HG02571 (cell line): ENCODE measurements around the gene C3orf52.
A peak's percentile ranks its signal among the peaks of the same experiment; 100 is the strongest.

Experiments
- ATAC-seq: cut with Tn5 transposase; IDR thresholded peaks from one replicate; pipeline ENCODE4 v1.9.1; 2021; ENCODE audit warnings: mild to moderate bottlenecking, moderate library complexity; ENCODE audit not compliant: unreplicated experiment

The C3orf52 gene

GRCh38 chr3:112085735-112086075 is 484 bp upstream of the C3orf52 start:
- no peak for ATAC-seq

DNA sequence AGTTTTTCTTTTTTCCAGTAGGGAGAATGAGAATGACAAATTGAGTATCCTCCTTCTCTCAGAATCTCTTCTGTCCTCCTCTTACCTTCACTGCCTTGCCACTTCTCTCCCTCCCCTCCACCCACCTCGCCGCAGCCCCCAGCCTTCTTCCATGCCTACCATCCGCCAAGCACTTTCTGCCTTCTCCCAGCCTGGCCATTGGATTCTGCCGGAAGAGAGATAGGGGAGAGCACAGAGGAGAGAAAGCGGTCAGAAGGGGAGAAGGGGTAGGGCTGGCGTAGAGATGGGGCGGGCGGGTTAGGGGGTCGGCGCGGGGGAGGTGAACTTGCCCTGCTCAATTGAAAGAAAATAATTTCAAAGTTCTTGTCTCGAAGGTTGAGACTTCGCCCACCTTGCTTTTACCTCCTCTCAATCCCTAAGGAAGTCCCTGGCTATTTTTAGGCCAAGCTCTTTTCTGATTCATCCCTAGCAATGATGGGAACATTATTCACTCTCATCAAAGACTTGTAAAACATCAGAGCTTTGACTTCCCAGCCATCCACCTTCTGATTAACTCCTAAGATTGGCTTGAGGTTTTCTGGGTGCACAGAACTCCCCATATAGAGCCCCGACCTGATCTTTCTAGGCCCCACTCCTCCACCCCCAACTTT is 811 bp downstream of the C3orf52 start:
- no peak for ATAC-seq

- ATAC-seq = no peak
These were observed 1.6 kb downstream of the C3orf52 start for GRCh38 chr3:112087746-112088145.

- ATAC-seq = no peak
These were observed 2.8 kb downstream of the C3orf52 start for GRCh38 chr3:112088944-112089343.

- ATAC-seq = no peak
These were observed 4.0 kb downstream of the C3orf52 start for GRCh38 chr3:112089956-112090886.

DNA sequence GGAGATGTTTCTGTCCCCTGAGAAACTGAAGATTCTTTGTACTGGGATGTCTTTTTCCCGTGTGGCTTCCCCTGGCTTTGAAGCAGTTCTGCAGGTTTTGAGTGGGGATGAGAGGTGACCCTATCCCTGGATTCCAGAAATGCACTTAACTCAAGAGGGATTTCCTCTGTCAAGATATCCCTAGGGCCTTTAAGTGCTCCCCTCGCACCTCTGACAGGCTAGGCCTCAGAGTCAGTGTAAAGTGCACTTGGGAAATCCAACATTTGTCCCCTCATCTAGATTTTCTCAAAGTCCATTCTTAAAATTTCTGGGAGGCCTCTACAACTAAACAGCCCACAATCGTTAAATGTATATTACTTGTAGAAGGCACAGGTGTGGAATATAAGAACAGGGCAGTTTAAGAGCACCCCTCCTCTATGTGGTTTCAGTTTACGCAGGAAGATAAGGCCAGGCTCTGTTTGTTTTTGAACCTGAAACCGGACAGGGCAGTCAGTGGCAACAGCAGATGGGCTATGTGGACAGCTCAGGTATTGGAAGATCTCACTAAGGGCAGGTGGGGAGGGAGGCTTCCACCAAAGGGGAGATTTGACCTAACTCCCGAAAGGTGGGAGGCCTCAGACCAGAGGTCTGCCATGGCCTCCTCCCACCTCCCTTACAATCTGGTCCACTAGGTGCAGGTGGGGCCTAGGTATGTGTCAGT is 4.8 kb downstream of the C3orf52 start:
- ATAC-seq = no peak

DNA sequence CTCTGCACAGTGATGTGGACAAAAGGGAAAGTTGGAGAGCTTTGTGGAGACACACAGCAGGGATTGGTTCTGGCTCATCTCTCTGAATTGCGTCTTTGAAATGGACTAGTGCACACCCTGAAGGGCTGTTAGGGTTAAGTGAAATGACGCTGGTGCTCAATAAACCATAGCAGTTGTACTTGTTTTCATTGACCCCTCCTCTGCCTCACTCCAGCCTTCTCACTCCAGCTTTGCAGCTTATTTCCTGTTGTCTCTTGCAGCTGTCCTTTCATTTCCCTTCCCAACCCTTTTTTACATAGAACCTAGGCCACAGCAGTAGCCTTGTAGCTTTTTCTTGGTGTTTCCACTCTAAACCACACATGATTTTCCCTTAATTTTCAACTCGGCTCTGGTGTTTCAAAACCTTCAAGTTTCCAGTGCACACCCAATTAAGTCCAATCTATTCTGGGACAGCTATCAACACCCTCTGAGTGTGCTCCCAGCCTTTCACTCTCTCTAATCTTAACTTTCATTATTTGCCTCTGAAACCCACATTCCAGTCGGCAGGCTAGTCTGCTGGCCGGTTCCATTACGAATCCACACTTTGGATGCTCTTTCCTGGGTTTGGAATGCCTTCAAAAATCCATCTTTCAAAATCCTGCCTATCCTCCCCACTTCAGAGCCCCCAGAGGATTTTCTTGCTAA is 6.4 kb downstream of the C3orf52 start:
- no peak for ATAC-seq

DNA sequence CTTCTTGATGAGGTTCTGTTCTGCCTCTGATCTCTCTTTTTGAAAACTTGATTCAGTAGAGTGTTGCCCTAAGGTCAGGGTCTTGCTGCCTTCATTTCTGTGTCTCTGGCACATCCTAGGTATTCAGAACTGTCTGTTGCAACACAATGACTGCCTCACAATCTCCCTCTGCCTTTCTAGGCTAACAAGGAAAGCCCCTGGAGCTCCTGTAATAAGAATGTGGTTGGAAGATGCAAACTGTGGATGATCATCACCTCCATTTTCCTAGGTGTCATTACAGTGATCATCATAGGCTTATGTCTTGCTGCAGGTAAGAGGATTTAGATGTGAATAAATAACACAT is 7.0 kb downstream of the C3orf52 start:
- no peak for ATAC-seq

- ATAC-seq = no peak
These were observed 9.5 kb downstream of the C3orf52 start for GRCh38 chr3:112095731-112096130.

GRCh38 chr3:112096176-112096575 is 10.0 kb downstream of the C3orf52 start:
- no peak for ATAC-seq

GRCh38 chr3:112097378-112097777 is 11.2 kb downstream of the C3orf52 start:
- no peak for ATAC-seq

DNA sequence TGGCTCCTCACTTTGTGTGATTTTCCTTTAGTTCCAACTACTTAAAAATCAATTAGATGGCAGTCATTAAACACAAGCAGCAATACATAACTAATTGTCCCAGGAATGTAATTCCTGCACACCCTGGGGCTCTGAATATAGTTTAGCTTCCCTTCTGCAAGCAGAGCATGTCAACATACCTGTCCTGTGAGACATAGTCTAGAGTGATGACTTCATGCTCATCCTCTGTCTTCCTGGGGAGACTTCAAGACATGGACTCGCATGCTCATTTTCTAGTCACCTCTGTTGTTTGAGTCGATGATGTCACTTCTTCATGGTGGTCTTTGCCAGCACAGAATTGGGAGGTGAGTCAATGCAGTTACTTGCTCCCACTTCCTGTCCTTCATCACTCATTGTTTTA is 15.7 kb downstream of the C3orf52 start:
- no peak for ATAC-seq

DNA sequence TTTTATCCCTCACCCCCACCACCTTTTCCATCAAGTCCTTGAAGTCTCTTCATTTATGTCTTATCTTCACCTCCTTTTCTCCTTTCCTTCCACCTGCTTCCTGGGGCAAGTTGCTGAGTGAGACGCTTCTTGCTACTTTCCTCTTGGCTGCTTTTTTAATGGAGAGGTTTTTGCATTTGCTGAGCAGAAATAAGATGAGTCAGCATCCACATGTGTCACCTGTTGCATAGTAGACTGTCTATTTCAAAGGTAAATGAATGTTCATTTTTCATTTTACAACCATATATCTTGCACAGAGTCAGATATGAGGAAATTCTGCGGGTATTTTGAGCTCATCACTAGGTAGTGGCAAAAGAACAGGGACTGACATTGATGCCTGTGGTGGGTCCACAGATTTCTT is 18.6 kb downstream of the C3orf52 start:
- no peak for ATAC-seq

GRCh38 chr3:112109322-112109721 is 23.1 kb downstream of the C3orf52 start:
- no peak for ATAC-seq

- ATAC-seq = peak; percentile 49
These were observed 25.7 kb downstream of the C3orf52 start for GRCh38 chr3:112111785-112112402.

DNA sequence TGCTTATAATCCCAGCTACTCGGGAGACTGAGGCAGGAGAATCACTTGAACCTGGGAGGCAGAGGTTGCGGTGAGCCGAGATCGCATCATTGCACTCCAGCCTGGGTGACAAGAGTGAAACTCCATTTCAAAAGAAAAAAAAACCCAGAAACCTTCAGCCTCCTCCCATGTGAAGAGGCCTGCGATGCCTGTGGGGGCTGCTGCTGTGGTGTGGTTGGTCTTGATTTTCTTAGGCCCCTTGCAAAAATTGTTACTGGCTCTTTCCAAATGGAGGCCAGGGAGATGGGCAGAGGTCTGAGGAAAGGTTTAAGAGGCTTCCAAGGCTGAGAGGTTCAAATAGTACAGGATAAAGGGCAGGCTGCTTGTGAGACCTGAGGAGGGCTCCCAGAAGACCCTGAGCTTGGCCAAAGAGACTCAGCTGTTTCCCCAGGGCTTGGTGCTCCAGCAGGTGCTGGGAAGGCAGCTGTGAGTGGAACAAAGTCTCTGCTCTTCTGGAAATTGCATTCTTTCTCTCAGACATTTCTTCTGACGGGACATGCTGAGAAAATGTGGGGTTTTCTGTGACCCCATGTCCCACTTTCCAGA is 28.5 kb downstream of the C3orf52 start:
- ATAC-seq = peak; percentile 0

DNA sequence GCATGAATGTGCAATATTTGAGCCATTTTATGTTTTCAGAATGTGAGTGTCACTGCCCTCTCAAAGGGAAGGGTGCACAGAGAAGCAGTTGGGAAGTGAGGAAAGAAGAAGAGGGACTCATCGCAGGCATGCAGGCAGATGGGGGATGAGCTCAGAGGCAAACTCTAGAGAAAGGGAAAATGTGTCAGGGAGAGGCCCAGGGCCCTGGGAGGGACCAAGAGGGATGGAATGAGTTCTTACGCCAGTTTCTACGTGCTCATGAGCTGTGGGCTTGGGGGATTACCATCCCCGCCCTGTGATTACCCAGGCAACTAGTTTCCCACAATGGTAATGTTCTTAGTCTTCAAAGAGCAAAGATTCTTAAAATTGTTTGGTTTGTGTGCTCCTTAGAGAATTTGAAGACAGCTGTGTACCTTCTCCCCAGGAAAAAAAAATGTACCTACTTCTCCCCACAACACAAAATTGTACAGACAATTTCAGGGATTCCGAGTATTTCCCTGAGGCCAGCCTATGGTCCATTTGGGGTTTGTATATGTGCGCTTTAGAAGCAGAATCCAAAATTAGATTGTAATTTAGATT is 29.1 kb downstream of the C3orf52 start:
- ATAC-seq = peak; percentile 36

- no peak for ATAC-seq
These were observed 29.7 kb downstream of the C3orf52 start for GRCh38 chr3:112115806-112116383.

GRCh38 chr3:112116748-112117186 is 30.6 kb downstream of the C3orf52 start:
- ATAC-seq = no peak

DNA sequence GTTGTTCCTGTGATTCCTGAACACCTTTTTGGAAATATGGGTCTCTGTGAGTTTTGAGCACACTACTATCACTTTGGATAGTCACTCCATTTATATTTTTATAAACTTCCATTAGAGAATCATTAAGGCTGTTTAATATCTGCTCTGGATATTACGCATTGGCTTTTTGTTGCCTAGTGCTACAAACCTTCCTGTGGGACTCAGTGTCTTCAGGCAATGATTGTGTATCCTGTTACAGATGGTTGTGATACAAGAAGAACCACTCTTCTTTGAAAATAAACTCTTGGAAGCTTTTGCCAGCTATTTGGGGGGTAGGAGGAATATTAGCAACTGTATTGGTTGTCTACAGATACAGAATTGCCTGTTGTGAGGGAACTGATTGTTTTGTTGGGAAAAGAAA is 31.2 kb downstream of the C3orf52 start:
- ATAC-seq = no peak
